ENCODE results near the gene LRIT2. TPM values are rescaled to one million over a fixed set of nuclear protein-coding genes. Genes with fewer than 3 reads are reported as not detected.

Gene LRIT2
- total and polyA plus RNA-seq, 8 donors: not detected

- peaks cover 0 to 10% (median 0%) of the 10 kb centered on the region in 4 donors for H3K27me3 ChIP-seq
- no peak for DNase-seq
- intact Hi-C loops (cut with DNase I): no loop called here
These were observed 32.0 kb downstream of the LRIT2 start for GRCh38 chr10:84193327-84193726.

GRCh38 chr10:84191106-84191505, 34.2 kb downstream of the LRIT2 start:
- no peak overlapping the region for H3K4me3 ChIP-seq
- H3K27ac ChIP-seq: no peak overlapping the region
- H3K4me1 ChIP-seq: peaks cover 0 to 6% (median 5%) of the 10 kb centered on the region in 3 donors
- peaks cover 0 to 10% (median 0%) of the 10 kb centered on the region in 4 donors for H3K27me3 ChIP-seq
- H3K36me3 ChIP-seq: no peaks in the 10 kb centered on the region
- no peak for ATAC-seq
- no peak for TF ChIP-seq CTCF (IDR thresholded peaks at IDR 0.05)
- 63% methylated on average over 5 of the region's 5 CpGs for WGBS, 2 donors
- no peak for DNase-seq
- no peak for FAIRE-seq
- H3K9me3 ChIP-seq: no peaks in the 10 kb centered on the region
- intact Hi-C loops (cut with DNase I): no loop called here

More at GRCh38 chr10:84193327-84193726, 32.0 kb downstream of the LRIT2 start:
- WGBS, 2 donors: 91 to 96% methylated on average over 2 of the region's 2 CpGs
- Histone ChIP-seq H3K27ac (no peak overlapping the region), H3K36me3 (no peaks in the 10 kb centered on the region), H3K4me3 (no peak overlapping the region), H3K4me1 (peaks cover 0 to 6% (median 5%) of the 10 kb centered on the region in 3 donors), H3K9me3 (no peaks in the 10 kb centered on the region)
- FAIRE-seq: no peak
- no peak for ATAC-seq
- TF ChIP-seq CTCF (IDR thresholded peaks at IDR 0.05): no peak

GRCh38 chr10:84190621-84191020, 34.7 kb downstream of the LRIT2 start:
- FAIRE-seq: no peak
- no peak for TF ChIP-seq CTCF (IDR thresholded peaks at IDR 0.05)
- ATAC-seq: no peak
- Histone ChIP-seq H3K27me3 (peaks cover 0 to 10% (median 0%) of the 10 kb centered on the region in 4 donors), H3K4me3 (no peak overlapping the region), H3K36me3 (no peaks in the 10 kb centered on the region), H3K9me3 (no peaks in the 10 kb centered on the region), H3K27ac (no peak overlapping the region), H3K4me1 (peaks cover 0 to 6% (median 5%) of the 10 kb centered on the region in 3 donors)
- no peak for DNase-seq
- 63 to 75% methylated on average over 3 of the region's 3 CpGs for WGBS, 2 donors
- intact Hi-C loops (cut with DNase I): no loop called here

- Histone ChIP-seq H3K4me1 (no peaks in the 10 kb centered on the region), H3K4me3 (no peak overlapping the region), H3K36me3 (no peaks in the 10 kb centered on the region), H3K27me3 (no peaks in the 10 kb centered on the region), H3K9me3 (no peaks in the 10 kb centered on the region), H3K27ac (no peak overlapping the region)
- WGBS, 2 donors: 55 to 61% methylated on average over 3 of the region's 3 CpGs
- ATAC-seq (no peak), FAIRE-seq (no peak), DNase-seq (no peak)
- TF ChIP-seq CTCF (IDR thresholded peaks at IDR 0.05): no peak
- intact Hi-C loops (cut with DNase I): no loop called here
These were observed 36.5 kb downstream of the LRIT2 start for GRCh38 chr10:84188815-84189214.

GRCh38 chr10:84185526-84186175, 39.7 kb downstream of the LRIT2 start:
- no peak for TF ChIP-seq CTCF (IDR thresholded peaks at IDR 0.05)
- intact Hi-C loops (cut with DNase I): no loop called here
- FAIRE-seq: no peak
- Histone ChIP-seq H3K9me3 (no peaks in the 10 kb centered on the region), H3K36me3 (no peaks in the 10 kb centered on the region), H3K4me1 (no peaks in the 10 kb centered on the region), H3K27ac (no peak overlapping the region), H3K4me3 (no peak overlapping the region), H3K27me3 (no peaks in the 10 kb centered on the region)
- WGBS, 2 donors: 42 to 52% methylated on average over 11 of the region's 11 CpGs
- no peak for DNase-seq
- no peak for ATAC-seq
